Stimulated activated CD4-positive, alpha-beta T cell treated with anti-CD3 and anti-CD28 coated beads, Interleukin-4, amount 100 ng/mL, for 1 hour (primary cell): ENCODE results near the gene ASIC4.

ENCODE experiments used
- DNase-seq: peaks from one replicate; pipeline ENCODE4 v3.0.0-alpha.2; 2020

The ASIC4 gene

GRCh38 chr2:219570924-219571310 lies 56.6 kb downstream of the ASIC4 start:
- DNase-seq: no peak

GRCh38 chr2:219571311-219572236 lies 57.3 kb downstream of the ASIC4 start, which contains the start of gene OBSL1:
Gene OBSL1, minus strand, starts transcription at chr2:219571539. Its CDS starts 307 bp downstream, at chr2:219571232.
- DNase-seq: no peak

DNA sequence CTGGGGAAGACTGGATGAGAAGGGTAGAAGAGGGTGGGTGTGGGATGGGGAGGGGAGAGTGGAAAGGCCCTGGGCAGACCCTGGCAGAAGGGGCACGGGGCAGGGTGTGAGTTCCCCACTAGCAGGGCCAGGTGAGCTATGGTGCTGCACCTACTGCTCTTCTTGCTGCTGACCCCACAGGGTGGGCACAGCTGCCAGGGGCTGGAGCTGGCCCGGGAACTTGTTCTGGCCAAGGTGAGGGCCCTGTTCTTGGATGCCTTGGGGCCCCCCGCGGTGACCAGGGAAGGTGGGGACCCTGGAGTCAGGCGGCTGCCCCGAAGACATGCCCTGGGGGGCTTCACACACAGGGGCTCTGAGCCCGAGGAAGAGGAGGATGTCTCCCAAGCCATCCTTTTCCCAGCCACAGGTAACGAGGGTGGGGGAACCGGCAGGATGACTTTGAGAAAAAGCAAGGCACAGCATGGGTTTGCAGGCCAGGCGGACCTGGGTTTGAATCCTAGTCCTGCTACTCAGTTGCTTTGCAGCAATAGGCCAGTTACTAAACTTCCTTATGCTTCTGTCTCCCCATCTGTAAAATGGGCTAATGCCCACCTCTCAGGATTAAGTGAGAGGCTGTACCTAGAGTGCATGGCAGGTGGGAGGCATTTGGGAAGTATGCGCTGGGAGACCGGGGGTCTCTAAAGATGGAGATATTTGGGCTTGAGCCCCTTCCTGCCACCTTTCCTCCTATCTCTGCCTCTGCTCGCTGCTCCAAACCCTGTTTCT lies 58.1 kb downstream of the ASIC4 start, which contains the start of gene INHA:
Gene INHA (plus strand): TSS at position 74 of the 765 bp plus-strand sequence. CDS start 65 bp downstream, at position 139.
- DNase-seq: no peak

GRCh38 chr2:219573166-219573565 lies 58.9 kb downstream of the ASIC4 start:
- DNase-seq: no peak

DNA sequence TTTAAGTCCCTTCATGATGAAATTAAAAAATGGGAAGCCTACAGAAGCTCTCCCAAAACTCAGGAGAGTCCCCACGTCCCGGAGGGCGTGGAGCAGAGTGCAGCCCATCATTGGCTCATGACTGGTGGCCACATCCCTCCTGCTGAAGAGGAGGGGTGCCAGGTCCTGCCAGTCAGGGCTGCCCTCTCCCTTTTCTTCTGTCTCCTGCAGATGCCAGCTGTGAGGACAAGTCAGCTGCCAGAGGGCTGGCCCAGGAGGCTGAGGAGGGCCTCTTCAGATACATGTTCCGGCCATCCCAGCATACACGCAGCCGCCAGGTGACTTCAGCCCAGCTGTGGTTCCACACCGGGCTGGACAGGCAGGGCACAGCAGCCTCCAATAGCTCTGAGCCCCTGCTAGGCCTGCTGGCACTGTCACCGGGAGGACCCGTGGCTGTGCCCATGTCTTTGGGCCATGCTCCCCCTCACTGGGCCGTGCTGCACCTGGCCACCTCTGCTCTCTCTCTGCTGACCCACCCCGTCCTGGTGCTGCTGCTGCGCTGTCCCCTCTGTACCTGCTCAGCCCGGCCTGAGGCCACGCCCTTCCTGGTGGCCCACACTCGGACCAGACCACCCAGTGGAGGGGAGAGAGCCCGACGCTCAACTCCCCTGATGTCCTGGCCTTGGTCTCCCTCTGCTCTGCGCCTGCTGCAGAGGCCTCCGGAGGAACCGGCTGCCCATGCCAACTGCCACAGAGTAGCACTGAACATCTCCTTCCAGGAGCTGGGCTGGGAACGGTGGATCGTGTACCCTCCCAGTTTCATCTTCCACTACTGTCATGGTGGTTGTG lies 60.4 kb downstream of the ASIC4 start:
- no peak for DNase-seq

GRCh38 chr2:219575566-219576504 lies 61.6 kb downstream of the ASIC4 start:
- DNase-seq: no peak

DNA sequence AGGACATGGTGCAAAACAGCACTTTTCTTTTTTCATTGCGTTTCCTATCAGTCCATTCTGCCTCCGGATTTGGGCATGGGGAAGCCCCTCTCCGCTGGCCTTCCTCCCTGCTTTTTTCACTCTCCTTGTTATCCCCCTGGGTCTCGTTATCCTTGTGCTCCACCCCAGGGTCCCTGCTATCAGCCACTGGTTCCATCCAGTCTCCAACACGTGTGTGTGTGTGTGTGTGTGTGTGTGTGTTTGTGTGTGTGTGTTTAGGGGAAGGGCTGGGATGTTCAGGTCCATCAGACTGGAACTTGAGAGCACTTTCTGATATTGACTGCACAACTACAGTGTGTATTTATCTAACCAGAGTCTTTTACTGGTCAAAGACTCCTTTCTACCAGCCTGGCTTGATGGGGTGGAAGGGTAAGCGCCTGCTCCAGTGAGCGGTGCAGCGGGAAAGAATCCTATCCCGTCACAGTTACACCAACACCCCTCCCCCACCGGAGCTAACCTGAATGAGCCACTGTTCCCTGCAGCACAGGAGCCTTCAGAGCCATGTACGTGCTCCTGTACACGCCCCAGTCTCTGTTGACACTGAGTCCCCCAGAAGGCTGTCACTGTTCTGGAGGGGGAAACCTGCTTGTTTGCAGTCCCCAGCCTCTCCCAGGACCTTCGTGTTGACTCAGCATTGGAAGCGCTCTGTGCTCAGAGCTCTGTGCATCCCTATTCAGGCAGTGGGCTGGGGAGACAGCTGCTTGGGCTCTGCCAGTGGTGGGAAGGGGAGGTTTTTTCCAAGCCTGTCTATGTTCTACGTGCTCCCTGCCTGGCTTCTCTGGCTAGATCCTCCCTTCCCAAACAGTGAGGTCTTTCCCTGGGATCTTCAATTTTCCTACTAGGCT lies 62.5 kb downstream of the ASIC4 start:
- no peak for DNase-seq

- no peak for DNase-seq
Measured at GRCh38 chr2:219578811-219579613, 64.7 kb downstream of the ASIC4 start.

- DNase-seq: no peak
Measured at GRCh38 chr2:219581346-219581745, 67.1 kb downstream of the ASIC4 start.
